ENCODE results near the gene ARL8B.
"Not testable (repeated sequence)": the region's sequence is repeated elsewhere in the genome, so short reads cannot be mapped to it uniquely, and the experiment has no call there.

ARL8B gene

DNA sequence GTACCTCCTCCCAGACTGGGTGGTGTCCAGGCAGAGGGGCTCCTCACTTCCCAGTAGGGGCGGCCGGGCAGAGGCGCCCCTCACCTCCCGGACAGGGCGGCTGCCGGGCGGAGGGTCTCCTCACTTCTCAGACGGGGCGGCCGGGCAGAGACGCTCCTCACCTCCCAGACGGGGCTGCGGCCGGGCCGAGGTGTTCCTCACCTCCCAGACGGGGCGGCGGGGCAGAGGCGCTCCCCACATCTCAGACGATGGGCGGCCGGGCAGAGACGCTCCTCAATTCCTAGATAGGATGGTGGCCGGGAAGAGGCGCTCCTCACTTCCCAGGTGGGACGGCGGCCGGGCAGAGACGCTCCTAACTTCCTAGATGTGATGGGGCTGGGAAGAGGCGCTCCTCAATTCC lies 8.4 kb upstream of the ARL8B start:
- not testable (repeated sequence) for DNase-seq

DNA sequence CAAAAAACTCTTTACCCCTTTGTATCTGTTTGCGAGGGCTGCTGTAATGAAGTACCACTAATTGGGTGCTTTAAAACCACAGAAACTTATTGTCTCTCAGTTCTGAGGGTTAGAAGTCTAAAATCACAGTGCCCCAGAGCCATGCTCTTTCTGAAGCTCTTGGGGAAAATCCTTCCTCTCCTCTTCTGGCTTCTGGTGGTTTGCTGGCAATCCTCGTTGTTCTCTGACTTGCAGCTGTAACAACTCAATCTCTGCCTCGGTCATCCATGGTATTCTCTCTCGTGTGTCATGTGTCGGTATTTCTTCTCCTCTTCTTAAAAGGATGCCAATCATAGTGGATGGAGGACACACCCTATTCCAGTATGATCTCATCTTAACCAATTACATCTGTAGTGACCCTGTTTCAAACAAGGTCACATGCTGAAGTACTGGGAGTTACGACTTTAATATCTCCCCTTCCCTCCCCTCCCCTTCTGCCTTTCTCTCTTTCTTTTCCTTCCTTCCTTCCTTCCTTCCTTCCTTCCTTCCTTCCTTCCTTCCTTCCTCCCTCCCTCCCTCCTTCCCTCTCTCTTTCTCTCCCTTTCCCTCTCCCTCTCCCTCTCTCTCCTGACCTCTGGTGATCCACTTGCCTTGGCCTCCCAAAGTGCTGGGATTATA lies 6.5 kb upstream of the ARL8B start:
- DNase-seq = no peak

DNA sequence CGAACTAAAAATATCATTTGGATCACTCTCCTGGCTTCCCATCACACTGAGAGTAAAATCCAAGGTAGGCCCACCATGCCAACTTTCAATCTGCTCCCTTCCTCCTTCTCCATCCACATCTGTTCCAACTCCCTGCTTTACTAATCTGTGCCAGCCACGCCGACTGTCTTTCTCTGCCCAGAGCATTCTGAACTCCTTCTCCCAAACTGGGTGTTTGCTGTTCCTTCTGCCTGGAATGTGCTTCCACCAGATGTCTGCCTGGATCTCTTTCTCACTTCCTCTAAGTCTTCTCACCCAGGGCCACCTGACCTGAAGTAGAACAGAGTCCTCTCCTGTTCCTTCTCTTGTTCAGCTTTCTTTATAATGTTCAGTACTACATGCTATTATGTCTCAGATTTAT lies 5.6 kb upstream of the ARL8B start:
- DNase-seq = no peak

DNA sequence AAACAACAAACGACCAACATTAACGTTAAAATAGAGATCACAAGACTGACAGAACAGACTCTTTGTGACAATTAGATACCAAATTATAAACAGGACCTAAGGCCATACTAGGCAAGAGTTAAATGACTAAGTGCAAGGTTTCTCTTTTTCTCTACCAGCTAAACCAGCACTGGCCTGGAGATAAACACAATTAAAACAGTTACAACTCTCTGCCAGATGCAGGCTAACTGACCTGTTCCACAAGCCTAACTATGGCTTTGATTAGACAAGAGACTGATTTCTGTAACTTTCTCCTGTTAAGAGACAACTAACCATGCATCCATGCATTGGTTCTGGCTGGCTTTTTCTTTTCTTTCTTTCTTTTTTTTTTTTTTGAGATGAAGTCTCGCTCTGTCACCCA lies 1.6 kb upstream of the ARL8B start:
- no peak for DNase-seq

DNA sequence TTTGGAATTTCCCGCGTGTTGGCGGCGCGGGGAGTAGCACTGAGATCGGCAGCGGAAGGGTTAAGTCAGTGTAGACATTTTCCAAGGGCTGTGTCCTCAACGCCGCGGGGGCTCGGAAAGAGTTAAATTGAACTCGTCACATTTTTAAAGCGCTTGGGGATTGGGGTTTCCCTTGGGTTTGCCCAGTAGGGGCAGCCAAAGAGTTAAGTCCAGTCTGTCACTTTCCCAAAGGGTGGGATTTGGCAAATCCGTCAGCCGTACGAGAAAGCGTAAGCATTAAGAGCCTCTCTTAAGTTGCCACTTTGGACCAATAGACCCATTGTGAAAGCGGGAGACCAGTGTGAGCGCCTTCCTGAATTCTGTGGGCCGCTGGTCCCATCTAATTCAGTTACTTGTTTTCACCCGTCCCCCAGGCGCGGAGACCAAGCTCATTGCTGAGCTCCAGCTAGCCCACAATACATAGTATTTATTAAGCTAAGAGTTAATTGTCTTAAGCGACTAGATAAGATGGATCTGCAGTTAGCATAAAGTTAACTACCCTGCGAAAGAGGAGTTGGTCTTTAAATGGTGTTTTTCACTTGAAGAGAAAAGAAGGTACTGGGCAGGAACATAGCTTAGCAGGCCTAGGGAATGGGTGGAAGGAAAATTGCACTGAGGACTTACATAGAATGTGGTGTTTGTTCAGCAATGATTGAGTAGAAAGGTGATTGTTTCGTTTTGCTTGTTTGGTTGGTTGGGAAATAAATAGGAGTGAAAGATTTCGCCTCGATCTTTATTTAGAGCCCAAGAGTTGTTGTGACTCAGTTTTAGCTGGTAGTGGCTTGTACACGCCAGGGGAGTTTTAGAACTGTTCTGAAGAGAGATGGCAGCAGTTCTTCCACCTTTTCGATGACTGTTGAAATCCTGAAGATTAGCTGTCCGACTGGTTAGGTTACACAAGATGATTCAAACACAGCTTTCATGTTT lies 932 bp downstream of the ARL8B start:
- peak; percentile 18 for DNase-seq

DNA sequence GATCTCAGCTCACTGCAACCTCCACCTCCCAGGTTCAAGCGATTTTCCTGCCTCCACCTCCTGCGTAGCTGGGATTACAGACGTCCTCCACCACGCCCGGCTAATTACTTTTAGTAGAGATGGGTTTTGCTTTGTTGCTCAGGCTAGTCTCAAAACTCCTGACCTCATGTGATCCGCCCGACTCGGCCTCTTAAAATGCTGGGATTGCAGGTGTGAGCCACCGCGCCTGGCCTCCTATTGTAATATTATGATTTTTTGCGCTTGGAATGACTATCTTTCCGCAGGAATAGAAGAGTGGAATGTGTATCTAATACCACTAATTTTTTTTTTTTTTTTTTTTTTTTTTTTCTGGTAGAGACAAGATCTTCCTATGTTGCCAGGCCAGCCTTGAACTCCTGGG lies 1.8 kb downstream of the ARL8B start:
- no peak for DNase-seq

DNA sequence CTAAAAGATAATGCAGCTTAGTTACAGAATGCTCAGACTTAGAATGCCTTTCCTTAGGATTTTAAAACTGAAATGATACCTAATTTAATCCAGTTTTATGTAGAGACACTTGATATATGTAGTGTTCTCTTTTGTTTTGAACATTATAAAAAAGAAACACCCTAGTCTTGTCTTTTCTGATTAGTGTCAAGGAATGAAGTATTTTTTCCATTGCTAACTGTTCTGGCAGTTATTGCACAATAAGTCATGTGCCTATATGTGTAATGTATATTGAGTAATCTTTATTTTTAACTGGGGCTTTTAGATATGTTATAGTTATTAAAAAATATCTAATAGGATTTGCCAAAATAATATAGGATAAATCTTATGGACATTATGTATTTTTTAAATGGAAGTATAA lies 4.5 kb downstream of the ARL8B start:
- DNase-seq = no peak

DNA sequence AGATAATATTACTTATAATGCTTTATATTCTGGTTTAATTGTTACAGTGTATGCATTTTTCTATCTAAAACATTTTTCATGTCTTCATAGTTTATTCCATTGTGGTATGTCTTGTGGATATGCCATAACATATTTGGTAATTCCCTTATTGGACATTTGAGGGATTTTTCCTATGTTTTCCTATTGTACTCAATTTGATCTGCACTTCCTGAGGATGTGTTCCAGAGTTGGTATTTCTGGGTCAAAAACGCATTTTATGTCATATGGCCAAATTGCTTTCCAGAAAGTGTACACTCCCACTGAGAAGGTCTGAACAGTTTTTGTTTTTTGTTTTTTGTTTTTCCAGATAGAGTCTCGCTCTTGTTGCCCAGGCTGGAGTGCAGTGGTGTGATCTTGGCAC lies 6.8 kb downstream of the ARL8B start:
- DNase-seq = no peak

DNA sequence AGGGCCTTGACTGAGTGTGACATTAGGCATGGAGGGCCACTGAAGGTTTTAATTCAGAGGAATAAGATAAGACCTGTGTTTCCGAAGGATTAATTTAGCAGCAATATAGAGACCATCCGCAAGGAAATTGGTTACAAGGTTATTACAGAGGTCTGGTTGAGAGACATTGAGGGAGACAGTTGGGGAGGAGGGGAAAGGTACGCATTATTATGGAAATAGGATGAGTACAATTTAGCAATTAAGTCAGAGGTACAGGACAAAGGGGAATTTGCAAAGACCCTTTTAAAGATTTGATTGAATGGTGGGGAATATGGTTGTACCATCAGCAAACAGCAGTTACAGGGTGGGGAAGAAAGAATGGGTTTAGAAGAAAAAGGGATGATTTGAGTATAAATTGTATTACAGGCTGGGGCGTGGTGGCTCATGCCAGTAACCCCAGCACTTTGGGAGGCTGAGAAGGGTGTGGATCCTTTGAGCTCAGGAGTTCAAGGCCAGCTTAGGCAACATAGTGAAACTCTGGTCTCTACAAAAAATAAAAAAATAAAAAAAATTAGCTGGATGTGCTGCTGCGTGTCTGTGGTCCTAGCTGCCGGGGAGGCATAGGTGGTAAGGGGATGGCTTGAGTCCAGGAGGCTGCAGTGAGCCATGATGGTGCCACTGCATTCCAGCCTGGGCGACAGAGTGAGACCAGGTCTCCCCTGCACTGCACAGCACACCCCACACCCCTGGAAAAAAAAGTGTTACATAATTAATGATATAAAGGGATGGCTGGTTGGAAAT lies 11.3 kb downstream of the ARL8B start:
- no peak for DNase-seq

DNA sequence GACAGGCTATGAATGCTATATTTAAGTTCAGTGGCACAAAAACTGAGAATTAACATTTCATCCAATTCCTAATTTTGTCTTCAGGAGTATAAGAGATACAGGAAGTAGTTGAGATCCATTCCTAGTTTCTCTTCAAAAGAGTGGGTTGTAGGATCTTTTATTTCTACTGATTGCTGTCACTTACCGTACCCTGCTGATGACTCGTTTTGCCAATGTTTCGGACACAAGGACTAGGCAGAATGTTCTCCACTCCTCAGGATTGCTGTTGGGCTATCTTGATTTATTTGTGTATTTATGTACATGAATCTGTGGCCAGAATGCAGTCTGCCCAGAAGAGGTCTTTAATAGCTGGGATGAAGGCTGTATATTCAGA lies 11.9 kb downstream of the ARL8B start:
- no peak for DNase-seq

DNA sequence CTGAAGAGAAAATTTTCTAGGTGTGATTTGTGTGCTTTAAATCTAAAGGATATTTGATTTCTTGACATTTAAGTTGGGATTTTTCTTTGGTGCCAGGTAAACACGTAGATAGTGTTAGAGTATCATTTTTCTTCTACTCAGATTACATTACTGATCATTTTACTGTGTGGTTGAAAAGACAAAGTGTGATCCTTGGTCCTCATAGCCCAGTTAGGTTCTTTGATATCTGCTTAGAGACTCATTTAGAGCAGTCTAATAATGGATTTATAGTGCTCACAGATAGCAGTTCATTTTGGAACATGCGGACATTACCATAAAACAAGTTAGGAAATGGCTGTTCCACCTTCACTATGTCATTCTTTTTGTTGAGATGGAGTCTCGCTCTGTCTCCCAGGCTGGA lies 12.4 kb downstream of the ARL8B start:
- DNase-seq = no peak

DNA sequence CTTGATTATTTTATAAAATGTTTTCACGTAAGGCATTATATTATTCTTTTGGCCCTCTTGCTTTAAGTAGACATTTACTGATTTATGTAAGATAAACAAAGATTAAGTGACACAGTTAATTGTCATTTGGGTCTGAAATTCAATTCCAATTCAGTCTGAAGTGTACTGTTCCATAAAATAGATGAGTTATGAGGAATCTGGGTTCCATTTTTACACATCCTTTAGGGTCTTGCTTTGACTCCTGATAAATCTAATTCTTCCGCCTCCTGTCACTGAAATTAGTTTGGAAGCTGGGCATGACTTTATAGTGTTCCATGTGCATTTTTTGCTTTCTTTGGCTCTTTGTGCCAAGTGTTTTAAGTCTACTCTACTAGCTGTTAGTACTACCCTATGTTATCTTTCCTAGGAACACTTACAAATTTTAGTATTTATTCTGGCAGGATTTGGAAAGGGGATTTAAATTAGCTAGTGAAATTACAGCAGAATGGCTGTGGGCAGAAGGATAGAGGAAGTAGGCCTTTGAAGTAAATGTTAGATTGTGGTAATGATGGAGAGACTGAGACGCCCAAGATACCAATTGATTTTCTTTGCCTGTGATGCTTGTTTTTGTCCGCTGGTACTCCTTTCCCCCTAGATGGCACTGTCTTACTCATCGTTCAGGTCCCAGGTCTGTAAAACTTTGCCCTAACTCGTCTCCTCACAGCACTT lies 14.3 kb downstream of the ARL8B start:
- no peak for DNase-seq

DNA sequence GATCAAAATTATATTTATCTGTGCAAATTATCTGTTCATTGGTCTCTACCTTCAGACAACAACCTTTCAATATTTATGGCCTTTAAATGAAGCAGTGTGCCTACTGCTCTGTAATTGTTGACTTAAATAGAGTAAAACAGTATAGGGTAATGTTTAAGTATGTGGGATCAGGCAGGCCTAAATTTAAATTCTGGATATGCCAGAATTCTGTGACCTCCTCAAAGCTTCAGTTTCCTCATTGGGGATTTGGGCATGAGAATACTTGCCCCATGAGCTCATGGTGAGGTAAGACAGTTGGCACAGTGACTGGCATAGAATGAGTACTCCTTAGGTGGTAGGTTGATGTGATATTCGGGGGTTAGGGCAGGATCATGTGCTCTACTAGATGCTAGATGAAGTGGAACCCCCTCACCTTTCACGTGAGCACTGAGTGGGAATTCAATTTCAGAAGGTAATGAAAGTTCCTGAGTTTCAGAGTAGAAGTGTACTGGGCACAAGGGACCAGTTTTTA lies 14.9 kb downstream of the ARL8B start:
- no peak for DNase-seq

DNA sequence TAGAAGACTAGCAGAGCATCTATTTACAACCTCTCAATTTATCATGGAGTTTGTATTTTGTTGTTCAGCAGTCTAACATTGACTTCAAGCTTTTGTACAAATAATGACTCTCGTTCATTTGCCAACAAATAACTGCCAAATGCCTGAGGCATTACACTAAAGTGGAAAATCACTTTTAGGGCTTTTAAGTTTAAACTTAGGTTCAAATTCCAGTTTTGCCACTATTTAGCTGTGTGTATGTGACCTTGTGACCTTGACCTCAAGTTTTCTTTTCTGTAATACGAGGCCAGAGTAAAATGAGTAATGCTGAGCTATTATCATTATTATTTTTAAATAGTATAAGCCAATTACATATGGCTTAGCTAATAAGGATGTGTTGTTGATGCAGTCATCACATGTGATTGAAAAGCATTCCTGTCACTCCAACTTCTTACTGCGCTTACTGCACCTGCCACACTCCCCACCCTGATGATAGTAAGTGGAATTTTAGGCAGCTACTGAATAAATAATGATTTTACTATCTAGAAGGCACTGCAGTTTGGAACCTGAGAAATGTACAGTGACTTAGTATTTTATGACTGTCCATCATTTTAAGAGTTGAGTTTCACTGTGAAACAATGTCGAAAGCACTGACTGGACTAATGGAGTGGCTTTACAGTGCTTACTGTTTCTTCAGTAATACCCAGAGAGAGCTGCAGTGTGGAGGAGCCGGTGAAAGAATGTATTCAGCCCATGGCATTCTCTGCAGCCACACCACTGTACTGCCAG lies 16.3 kb downstream of the ARL8B start:
- DNase-seq = no peak

DNA sequence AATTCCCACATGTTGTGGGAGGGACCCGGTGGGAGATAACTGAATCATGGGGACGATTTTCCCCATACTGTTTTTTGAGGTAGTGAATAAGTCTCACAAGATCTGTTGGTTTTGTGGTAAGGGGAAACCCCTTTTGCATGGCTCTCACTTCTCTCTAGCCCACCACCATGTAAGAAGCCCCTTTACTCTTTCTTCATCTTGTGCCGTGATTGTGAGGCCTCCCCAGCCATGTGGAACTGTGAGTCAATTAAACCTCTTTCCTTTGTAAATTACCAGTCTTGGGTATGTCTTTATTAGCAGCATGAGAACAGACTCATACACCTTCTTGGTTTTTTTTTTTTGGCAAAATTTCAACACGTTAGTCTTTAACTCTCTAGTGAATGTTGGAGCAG lies 18.1 kb downstream of the ARL8B start:
- DNase-seq = no peak

DNA sequence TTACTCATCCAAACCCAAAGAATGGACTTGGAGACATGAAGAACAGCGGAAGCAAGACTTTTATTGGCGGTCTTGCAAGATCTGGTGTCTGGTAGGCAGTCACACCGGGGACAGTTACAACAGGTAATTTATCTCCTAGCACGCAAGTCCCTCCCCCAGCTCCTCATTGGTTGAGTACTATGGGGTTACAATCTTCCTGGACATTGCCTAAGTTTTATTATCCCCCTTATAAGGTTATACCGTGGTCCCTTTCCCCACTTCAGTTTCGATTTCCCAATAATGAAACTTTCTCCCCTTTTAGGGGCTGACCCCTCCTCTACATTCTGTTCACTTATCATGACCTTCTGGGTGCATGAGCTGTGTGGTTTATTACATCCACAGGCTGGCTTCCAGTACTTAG lies 18.7 kb downstream of the ARL8B start:
- DNase-seq = no peak

DNA sequence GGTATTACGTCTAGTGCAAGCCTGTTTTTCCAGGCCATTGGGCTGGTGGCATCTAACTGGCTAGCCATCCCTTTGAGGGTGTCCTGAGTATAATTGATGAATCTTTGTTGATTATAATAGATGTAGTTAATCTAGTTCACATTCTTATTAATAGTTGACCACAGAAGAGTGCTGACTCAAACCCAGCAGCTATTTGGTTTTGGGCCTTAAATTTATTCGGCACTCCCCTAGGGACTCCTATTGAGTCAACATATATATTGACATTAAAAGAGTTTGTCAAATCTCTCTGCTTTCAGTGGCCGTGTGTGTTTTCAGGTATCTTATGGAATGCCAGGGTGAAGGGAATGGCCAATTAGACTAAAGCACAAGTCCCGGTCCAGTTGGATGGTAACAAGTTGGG lies 19.7 kb downstream of the ARL8B start:
- no peak for DNase-seq

DNA sequence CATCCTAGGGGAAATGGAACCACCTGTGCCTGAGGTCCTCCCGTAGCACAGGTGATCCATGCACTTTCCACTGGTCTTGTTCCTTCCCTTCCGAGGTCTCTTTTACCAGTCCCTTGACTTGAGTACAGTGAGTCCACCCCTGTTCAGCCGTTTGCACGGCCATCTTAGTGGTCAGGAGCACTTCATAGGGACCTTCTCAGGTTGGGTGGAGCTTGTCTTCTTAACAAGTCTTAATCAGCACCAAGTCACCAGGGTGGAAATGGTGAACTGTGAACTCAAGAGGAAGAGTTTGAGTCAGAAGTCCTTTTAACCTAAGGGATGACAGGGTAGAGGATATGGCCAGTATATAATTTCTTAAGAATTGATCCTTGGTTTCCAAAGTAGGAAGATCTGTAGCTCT lies 21.4 kb downstream of the ARL8B start:
- no peak for DNase-seq

DNA sequence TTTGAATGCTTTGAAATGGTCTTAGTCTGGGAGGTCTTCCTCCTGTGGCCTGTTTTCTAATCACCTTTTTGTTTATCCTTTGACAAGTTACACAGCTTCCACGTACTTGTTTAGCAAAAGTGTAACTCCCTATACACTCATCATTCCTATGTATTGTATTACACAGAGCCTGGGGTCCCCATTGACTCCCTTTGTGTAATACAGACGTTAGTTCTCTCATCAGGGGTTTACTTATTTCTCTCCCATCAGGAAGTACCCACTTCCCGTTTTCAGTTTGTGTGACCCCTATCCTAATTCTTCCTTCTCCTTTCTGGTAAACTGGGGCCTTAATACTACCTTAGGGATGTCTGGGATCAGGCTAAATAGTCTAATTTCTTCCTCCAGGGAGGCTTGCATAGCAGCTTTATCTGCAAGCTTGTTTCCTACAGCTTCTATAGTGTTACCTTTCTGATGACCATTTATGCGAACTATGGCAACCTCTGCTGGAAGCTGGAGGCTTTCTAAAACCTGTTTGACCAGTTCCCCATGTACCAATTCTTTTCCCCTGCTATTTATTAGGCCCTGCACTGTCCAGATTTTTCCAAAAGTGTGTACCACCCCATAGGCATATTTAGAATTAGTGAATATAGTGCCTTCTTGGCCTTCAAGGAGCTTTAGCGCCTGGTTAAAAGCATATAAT lies 22.4 kb downstream of the ARL8B start:
- no peak for DNase-seq

DNA sequence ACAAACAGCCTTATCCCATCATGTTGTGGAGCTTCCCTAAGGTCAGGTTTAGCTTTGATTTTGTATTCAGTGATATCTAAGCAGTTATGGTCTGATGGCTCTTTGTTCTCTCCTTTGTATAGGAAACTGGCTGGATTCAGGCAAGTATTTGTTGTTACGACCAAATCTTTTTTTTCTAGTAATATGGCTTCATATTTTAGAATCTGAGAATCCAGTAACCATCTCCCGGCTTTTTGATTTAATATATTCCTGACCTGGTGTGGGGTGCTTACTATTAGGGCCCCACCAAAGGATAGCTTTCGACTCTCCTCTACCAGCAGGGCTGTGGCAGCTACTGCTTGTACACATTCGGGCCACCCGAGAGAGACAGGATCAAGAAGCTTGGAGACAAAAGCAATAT lies 23.0 kb downstream of the ARL8B start:
- no peak for DNase-seq

DNA sequence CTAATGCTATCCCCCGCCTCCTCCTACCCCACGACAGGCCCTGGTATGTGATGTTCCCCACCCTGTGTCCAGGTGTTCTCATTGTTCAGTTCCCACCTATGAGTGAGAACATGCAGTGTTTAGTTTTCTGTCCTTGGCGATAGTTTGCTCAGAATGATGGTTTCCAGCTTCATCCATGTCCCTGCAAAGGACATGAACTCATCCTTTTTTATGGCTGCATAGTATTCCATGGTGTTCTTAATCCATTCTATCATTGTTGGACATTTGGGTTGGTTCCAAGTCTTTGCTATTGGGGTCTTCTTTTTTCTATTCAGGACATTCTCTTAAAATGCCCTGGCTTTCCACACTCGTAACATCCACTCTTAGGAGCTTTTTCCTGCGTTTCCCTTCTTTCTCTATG lies 25.1 kb downstream of the ARL8B start:
- DNase-seq = not testable (repeated sequence)

All from DMS79 (cell line).